DOHH2 (cell line): ENCODE results near the gene IMMP1L.

Experiments used
- CTCF ChIP-seq: fragments of 200-600 bp; sonication (generic); IDR thresholded peaks from one replicate; pipeline ENCODE4 v1.5.1; 2014; ENCODE audit warnings: antibody characterized with exemption, mild to moderate bottlenecking, low read depth, low read length; ENCODE audit not compliant: poor library complexity, severe bottlenecking
- EZH2phosphoT487 ChIP-seq: fragments of 200-600 bp; sonication (generic); IDR thresholded peaks from 2 replicates; pipeline ENCODE4 v1.6.1; 2017; ENCODE audit warnings: borderline replicate concordance, mild to moderate bottlenecking, antibody characterized with exemption, low read length, moderate library complexity, mixed read lengths

DNA sequence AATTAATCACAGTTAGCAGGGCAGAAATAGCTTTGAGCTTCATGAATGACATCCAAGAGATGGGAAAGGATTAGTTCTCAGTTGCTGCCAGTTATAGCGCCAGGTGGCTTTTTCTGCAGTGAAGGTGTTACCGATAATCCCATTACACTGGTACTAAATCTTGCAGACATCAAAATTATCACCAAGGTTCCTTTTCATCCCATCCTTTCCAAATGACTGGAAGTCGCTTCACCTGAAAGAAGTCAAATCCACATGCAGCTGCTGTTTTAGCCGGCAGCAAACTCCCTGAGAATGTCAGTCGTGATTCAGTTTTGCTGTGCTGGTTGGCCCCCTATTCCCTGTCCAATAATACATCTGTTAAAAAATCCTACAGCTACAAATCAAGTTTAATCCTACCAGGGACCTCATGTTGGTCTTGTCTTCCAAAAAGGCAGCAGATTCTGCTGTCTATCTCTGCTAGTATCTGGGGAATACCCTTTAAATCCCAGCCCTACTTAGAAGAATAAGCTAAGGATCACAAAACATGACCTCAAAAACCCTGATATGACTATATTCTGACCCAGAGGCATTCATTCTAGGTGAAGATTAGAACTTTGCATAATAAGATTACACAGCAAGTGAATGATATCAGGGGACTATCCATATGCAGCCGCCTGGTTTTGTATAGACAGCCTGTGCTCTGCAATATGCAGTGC is 31.7 kb downstream of the IMMP1L start:
- TF ChIP-seq CTCF, result no peak
- no peak for TF ChIP-seq EZH2phosphoT487
